Ovary (tissue), 3 donors: Measurements from ENCODE around the gene RNASE3.

Experiments
- CTCF ChIP-seq, 3 donors: fragments of 450-650 bp in 2 of 3; fragments of 200-600 bp in 1 of 3; IDR thresholded peaks; one replicate each; pipeline versions ENCODE4 v1.5.1 to v1.8.0; 2016 to 2022; ENCODE audit warnings: antibody characterized with exemption in 3 of 3, mild to moderate bottlenecking in 1 of 3
- EP300 ChIP-seq: sonication (generic); formaldehyde crosslinking; IDR thresholded peaks from one replicate; pipeline ENCODE4 v1.6.1; 2017; ENCODE audit warnings: antibody characterized with exemption
- POLR2A ChIP-seq: fragments of 450-650 bp; IDR thresholded peaks from one replicate; pipeline ENCODE4 v1.6.1; 2017; ENCODE audit warnings: antibody characterized with exemption, mild to moderate bottlenecking, moderate library complexity
- donor health status: DM: no; HTN: no; CAD: no.

DNA sequence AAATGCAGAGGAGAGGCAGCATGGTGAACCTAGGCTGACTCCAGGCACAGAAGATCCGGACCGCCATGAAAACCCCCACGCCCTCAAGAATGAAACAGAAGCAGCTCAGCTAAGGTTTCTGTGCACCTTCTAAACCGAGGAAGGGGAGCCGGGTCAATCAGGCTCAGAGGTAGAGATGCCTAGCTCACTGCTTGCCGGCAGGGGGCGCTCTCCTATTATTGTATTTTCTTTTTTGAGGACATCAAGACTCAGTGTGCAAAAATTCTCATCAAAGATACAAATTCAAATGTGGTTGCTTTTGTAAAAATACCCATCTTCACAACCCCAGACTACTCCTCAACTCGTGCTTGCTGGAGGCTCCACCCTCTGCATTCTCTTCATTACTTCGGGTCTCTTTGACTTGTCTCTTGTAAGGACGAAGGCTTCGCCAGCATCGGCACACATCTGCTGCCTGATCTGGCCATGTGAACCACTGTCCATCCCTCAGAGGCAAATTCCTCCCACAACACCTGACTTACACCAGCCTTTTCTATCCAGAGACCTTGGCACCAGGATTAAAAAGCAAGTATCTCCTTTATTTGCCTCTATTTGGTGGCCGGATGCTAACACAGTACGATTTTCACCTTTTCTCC lies 33.4 kb upstream of the RNASE3 start:
- TF ChIP-seq CTCF (IDR thresholded peaks at IDR 0.05): peak; percentile 57 to 73 (median 58)
- no peak for TF ChIP-seq EP300
- no peak for TF ChIP-seq POLR2A
